Muscle layer of duodenum (tissue), 2 donors: ENCODE data around the gene QSOX2.

Experiments
- H3K27ac ChIP-seq: one replicate; pipeline ENCODE4 v1.7.0; 2013; ENCODE audit warnings: mild to moderate bottlenecking, low read length
- H3K27me3 ChIP-seq: one replicate; pipeline ENCODE4 v1.7.0; 2013; ENCODE audit warnings: low read depth, mild to moderate bottlenecking, control low read depth, low read length
- H3K36me3 ChIP-seq, 2 donors: one replicate each; pipeline ENCODE4 v1.7.0; 2013; ENCODE audit warnings: low read length in 2 of 2, control low read depth in 1 of 2, mild to moderate bottlenecking in 1 of 2; ENCODE audit not compliant: insufficient read depth in 2 of 2, control insufficient read depth in 1 of 2
- H3K4me1 ChIP-seq, 2 donors: one replicate each; pipeline ENCODE4 v1.7.0; 2013; ENCODE audit warnings: low read length in 2 of 2, mild to moderate bottlenecking in 2 of 2, control low read depth in 1 of 2, moderate library complexity in 1 of 2; ENCODE audit not compliant: insufficient read depth in 2 of 2, control insufficient read depth in 1 of 2
- H3K4me3 ChIP-seq, 2 donors: one replicate each; pipeline ENCODE4 v1.7.0; 2013; ENCODE audit warnings: low read length in 2 of 2, low read depth in 1 of 2, mild to moderate bottlenecking in 1 of 2
- H3K9me3 ChIP-seq, 2 donors: one replicate each; pipeline ENCODE4 v1.7.0; 2013; ENCODE audit warnings: low read length in 2 of 2, control low read depth in 1 of 2, mild to moderate bottlenecking in 1 of 2; ENCODE audit not compliant: control insufficient read depth in 1 of 2
- donor health status: healthy.

The QSOX2 gene

DNA sequence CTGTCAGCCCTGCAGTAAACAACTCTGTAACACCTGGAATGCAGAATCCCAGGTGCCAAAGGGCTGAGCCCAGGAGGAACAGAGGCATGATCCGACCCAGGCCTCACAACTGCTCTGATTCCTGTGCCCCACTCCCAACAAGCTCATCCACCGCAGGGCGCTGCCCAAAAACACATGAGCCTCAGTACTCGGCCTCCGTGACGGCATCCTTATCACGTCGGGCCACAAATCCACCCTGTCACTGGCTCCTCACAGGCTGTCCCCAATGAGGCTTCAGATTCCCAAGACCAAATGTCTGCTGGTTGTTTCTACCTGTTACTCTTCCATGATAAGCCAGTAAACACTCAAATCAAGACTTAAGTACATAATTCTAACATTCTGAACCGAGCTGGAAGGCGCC is 15.2 kb downstream of the QSOX2 start:
- Histone ChIP-seq H3K4me1 (no peaks in the 10 kb centered on the region), H3K9me3 (no peaks in the 10 kb centered on the region), H3K4me3 (no peak overlapping the region), H3K36me3 (peaks cover 2 to 4% of the 10 kb centered on the region in 2 donors), H3K27me3 (no peaks in the 10 kb centered on the region), H3K27ac (no peak overlapping the region)

DNA sequence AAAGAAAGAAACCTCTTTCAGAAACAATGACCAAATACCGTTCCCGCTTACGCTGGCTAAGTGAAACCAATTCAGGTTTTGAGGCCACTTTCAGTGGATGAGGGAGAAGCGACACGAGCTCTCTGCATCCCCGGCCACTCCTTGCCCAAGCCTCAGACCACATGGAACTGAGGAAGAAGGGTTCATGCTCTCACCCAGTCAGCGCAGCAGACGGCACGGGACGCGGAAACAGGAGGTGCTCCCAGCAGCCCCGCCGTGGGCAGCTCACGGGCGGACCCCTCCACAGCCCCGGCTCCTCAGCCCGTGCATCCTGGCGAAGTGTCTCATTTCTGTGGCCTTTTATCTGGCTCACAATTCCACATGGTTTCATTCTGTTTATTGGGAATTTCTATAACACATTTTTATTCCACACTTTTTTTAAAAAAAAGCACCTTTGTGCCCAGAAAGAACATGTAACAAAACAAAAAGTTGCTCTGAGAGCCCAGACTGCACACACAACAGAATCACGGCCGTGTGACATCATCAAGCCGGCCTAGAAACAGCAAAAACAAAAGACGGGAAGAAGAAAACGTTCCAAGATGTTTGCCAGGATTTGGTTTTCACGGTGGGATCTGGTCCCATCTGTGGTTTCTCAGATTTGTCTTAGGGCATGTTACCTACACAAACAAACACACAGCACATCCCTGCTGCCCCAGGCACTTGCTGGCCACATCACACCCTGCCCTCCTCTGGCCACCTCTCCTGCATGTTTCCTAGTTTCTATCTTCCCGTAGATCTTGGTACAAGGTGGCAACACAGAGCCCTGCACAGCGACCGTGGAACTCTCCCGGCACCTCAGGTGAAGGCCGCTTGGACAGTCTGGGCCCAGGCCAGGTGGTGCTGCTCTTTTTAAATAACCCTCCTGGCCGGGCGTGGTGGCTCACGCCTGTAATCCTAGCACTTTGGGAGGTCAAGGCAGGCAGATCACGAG is 16.2 kb downstream of the QSOX2 start:
- H3K27ac ChIP-seq: no peak overlapping the region
- H3K27me3 ChIP-seq: no peaks in the 10 kb centered on the region
- H3K36me3 ChIP-seq: peaks cover 2 to 5% of the 10 kb centered on the region in 2 donors
- no peaks in the 10 kb centered on the region for H3K4me1 ChIP-seq
- no peak overlapping the region for H3K4me3 ChIP-seq
- no peaks in the 10 kb centered on the region for H3K9me3 ChIP-seq

DNA sequence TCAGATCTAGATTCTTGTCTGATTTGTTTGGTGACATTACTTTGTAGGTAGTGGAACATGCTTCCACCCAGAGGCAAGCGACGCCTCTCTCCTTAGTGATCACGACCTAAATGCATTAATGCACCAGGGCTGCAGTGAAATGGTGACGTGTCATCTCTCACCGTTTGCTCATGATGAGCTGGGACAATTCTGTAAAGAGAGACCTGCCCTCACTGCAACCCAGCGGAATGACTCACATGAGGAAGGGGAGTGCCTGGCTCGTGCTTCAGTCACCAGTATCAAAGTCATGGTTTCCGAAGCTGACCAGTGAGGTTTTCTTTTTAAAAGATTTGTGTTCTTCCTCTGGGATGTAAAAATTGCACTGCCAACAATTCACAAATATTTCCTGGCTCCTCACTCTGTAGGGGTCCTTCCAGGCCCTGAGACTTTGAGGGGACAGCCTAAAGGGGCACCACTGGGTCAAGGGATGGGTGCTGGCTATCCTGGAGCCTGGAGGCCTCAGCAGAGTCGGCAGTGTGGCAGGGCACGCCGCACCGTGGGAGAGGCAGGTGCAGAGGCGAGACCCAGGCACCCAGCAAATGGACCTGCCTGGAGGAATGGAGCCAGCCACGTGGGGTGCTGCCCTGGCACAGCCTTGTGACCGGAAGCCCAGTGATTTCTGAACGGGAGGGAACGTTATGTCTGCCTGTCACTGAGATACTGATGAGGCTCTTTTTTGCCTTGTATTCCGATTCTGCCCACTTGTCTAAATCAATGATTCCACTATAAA is 17.3 kb downstream of the QSOX2 start:
- no peak overlapping the region for H3K27ac ChIP-seq
- no peak overlapping the region for H3K4me3 ChIP-seq
- H3K36me3 ChIP-seq: peaks cover 4 to 16% of the 10 kb centered on the region in 2 donors
- H3K9me3 ChIP-seq: no peaks in the 10 kb centered on the region
- no peaks in the 10 kb centered on the region for H3K27me3 ChIP-seq
- H3K4me1 ChIP-seq: no peaks in the 10 kb centered on the region

DNA sequence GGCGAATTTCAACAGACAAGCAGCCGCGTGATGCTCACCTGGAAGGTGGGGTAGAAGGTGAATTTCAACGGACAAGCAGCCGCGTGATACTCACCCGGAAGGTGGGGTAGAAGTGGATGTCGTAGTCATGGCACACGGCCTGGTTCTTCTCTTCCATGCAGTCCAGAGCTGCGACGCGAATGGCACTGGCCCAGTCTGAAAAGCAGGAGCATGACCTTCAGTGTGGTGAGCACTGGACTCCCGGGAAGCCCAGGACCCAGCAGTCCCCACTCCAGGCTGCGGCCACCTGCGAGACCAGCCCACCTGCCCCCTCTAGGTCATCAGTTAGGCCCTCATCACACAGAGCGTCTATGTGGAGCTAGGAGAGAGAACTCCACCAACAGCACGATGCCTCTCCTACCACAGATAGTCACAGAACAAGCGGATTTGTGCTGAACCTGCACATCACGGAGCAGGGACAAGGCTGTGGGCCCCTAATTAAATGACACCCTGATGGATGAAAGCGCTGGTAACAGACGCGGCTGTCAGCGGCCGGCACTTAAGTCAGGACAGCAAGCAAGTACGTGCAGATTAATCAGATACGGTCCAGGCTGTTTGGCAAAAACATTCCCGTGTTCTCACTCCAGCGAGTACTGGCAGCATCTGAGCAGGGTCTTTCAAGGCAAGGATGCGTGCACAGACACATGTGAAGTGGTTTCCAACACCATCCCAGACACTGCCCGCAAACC is 18.8 kb downstream of the QSOX2 start:
- H3K27ac ChIP-seq: no peak overlapping the region
- peaks cover 7 to 31% of the 10 kb centered on the region in 2 donors for H3K36me3 ChIP-seq
- H3K4me3 ChIP-seq: no peak overlapping the region
- H3K9me3 ChIP-seq: no peaks in the 10 kb centered on the region
- H3K27me3 ChIP-seq: no peaks in the 10 kb centered on the region
- H3K4me1 ChIP-seq: no peaks in the 10 kb centered on the region

DNA sequence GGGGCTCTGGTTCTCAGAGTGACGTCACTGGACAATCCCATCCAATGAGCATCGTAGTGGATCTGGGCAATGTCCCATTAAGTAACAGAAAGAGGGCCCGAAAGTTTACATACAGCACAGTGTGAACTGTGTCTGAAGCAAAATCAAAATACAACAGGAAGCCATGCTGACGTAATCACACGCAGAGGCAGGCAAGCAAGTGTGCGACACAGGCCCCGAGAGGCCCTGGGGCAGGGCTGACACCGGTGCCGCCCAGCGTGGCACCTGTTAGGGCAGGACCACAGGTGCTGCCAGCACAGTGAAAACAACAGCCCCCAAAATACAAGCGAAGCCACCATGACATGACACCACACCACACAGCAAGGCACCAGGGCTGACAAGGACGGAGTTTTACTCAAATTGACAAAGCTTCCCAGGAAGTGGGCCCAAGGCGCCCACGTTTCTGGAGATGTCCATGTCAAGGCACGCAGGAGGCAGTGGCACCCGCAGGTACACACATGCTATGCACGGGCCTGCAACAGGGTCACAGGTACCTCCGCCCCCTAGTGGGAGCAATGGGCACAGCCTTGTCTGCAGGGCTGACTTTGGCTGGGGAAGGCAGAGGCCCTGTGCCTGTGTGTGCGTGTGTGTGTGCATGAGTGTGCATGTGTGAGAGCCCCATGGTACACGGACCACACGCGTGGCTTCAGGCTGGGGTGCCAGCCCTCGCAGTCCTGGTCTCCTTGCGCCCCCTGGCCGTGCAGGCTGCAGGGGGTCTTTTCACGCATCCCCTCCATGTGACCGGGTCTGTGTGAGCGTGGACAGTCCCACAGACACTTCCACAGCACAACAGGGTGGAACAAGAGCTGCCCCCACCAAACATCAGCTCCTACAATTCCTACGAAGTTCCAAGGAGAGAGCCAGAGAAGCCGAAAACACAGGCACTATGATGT is 19.6 kb downstream of the QSOX2 start:
- Histone ChIP-seq H3K27me3 (no peaks in the 10 kb centered on the region), H3K4me3 (no peak overlapping the region), H3K27ac (no peak overlapping the region), H3K36me3 (peaks cover 11 to 38% of the 10 kb centered on the region in 2 donors), H3K4me1 (no peaks in the 10 kb centered on the region), H3K9me3 (no peaks in the 10 kb centered on the region)

DNA sequence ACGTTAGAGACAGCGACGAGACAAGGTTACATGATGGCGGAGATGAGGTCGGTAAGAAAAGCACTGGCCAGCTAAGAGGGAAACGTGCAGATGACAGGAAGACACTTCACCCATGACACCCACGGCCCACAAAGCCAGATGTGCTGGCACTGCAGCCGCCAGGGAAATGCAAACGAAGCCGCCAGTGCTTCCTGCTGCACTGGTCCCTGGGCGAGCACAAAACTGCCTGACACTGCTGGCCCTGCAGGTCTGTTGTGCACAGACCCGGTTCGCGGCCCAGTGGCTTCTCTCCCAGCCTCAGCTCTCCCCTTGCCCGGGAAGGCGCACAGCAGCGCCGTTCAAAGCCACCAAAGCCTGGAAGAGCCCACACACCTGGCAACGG is 20.3 kb downstream of the QSOX2 start:
- Histone ChIP-seq H3K4me3 (no peak overlapping the region), H3K4me1 (no peaks in the 10 kb centered on the region), H3K36me3 (peaks cover 11 to 41% of the 10 kb centered on the region in 2 donors), H3K27me3 (no peaks in the 10 kb centered on the region), H3K27ac (no peak overlapping the region), H3K9me3 (no peaks in the 10 kb centered on the region)

DNA sequence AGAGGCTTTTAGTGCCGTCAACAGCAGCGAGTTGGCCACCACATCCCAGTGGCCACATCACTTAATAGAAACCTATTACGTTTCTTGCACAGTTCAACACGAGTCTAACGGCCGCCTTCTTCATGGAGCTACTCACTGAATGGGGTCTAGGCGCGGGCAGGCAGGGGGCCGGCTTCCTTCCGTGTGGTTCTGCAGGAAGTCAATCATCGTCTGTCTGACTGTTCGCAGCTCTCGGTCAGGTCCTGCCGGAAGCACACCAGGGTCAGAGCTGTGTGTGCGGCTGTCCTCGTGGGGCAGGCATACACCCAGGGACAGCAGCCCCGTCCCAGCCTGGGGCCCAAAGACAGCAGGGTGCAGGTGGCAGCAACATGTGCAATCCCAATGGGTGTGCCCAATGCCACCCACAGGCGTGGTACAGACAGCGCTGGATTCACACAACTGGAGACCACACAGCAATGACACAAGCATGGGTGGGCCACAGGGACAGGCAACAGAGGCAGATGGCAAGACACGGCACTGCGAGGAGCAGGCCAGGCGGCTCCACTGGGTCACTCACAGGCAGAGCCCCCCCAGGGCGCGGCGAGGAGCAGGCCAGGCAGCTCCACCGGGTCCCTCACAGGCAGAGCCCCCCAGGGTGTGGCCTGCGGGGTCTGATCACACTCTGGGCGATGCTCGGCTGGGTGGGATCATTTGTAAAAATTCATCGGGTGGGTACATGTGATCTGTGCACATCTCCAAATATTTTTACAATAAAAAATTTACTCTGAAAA is 21.6 kb downstream of the QSOX2 start:
- Histone ChIP-seq H3K4me1 (no peaks in the 10 kb centered on the region), H3K9me3 (no peaks in the 10 kb centered on the region), H3K27me3 (no peaks in the 10 kb centered on the region), H3K36me3 (peaks cover 11 to 41% of the 10 kb centered on the region in 2 donors), H3K4me3 (no peak overlapping the region), H3K27ac (no peak overlapping the region)

DNA sequence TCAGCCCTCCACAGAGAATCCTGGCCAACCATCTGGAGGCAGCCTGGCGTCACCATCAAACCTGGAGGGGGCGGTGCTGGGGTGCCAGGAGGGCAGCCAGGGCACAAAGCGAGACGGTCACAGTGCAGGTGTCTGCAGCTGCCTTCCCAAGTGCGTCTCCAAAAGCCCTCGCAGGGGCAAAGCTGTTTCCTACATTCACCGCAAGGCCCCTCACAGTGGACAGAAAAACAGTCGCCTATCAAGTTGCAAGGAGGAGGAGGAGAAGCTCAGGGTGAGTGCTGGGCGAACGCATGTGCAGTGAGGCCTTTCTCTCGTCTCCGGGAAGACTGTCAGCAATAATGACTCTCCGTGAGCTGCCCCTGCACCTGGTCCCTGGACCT is 22.7 kb downstream of the QSOX2 start:
- H3K9me3 ChIP-seq: no peaks in the 10 kb centered on the region
- no peak overlapping the region for H3K27ac ChIP-seq
- no peaks in the 10 kb centered on the region for H3K27me3 ChIP-seq
- H3K4me1 ChIP-seq: no peaks in the 10 kb centered on the region
- H3K36me3 ChIP-seq: peaks cover 11 to 51% of the 10 kb centered on the region in 2 donors
- no peak overlapping the region for H3K4me3 ChIP-seq

DNA sequence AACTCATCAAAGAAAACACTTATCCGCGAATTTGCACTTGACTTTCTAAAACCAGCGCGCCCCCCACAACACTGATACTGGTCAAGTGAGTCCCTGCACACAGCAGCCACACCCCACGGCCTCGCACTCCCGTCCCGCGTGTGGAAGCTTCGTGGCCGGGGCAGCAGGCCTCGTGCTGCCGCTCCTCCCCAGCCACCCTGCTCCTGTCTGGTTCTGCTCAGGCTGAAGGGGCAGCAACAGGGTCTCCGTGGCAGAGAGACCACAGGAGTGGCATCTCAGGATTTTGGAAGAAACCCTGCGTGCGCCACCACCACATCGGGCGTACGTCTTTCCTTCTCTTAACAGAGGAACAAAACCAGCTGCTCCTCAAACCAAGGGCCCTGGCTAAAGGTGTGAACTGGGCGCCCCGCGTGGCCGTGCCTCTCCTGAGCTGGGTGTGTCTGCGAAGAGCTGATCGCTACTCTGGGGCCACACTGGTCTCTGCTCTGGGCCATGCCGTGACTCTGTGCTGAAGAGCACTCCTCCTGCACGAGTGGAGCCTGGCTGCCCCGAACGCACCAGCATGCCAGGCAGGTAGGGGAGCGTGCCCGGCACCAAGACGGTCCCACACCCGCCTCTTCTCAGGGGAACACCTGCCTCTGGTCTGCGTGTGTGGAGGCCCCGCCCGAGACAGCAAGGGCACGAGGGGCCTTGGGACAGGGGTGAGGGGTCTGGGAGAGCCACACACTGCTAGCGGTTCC is 23.3 kb downstream of the QSOX2 start:
- Histone ChIP-seq H3K27ac (no peak overlapping the region), H3K9me3 (no peaks in the 10 kb centered on the region), H3K36me3 (peaks cover 11 to 53% of the 10 kb centered on the region in 2 donors), H3K4me1 (no peaks in the 10 kb centered on the region), H3K27me3 (no peaks in the 10 kb centered on the region), H3K4me3 (no peak overlapping the region)
